GM23248 (cell line): ENCODE measurements around the gene SGSM1. TPM values are rescaled to one million over a fixed set of nuclear protein-coding genes. Genes with fewer than 3 reads are reported as not detected.

Source experiments
- DNase-seq: peaks from one replicate; pipeline ENCODE4 v3.0.0-alpha.2; 2015
- H2AFZ ChIP-seq: fragments of 200-600 bp; sonication (generic); 2 replicates; pipeline ENCODE4 v1.6.1; 2016; ENCODE audit warnings: antibody characterized with exemption
- H3F3A ChIP-seq: fragments of 200-600 bp; sonication (generic); 2 replicates; pipeline ENCODE4 v1.6.1; 2016; ENCODE audit warnings: mild to moderate bottlenecking, antibody characterized with exemption, mixed run types; ENCODE audit not compliant: insufficient read depth
- H3K27ac ChIP-seq: fragments of 200-600 bp; sonication (generic); 2 replicates; pipeline ENCODE4 v1.5.1; 2016; ENCODE audit warnings: mild to moderate bottlenecking
- H3K27me3 ChIP-seq: fragments of 200-600 bp; sonication (generic); replicated peaks from 2 replicates; pipeline ENCODE4 v1.6.1; 2016; ENCODE audit warnings: mild to moderate bottlenecking; ENCODE audit not compliant: insufficient read depth
- H3K36me3 ChIP-seq: fragments of 200-600 bp; sonication (generic); 2 replicates; pipeline ENCODE4 v1.6.1; 2016; ENCODE audit warnings: low read depth, mild to moderate bottlenecking
- H3K4me1 ChIP-seq: fragments of 200-600 bp; sonication (generic); 2 replicates; pipeline ENCODE4 v1.6.1; 2016; ENCODE audit warnings: mild to moderate bottlenecking; ENCODE audit not compliant: insufficient read depth
- H3K4me2 ChIP-seq: fragments of 200-600 bp; sonication (generic); one replicate; pipeline ENCODE4 v1.6.1; 2016; ENCODE audit warnings: mild to moderate bottlenecking; ENCODE audit not compliant: unreplicated experiment
- H3K4me3 ChIP-seq: fragments of 200-600 bp; sonication (generic); 2 replicates; pipeline ENCODE4 v1.5.1; 2016; ENCODE audit warnings: mild to moderate bottlenecking
- H3K79me2 ChIP-seq: fragments of 200-600 bp; sonication (generic); 2 replicates; pipeline ENCODE4 v1.6.1; 2016; ENCODE audit warnings: mild to moderate bottlenecking; ENCODE audit not compliant: insufficient read depth
- H3K9ac ChIP-seq: fragments of 200-600 bp; sonication (generic); 2 replicates; pipeline ENCODE4 v1.6.1; 2016; ENCODE audit warnings: mild to moderate bottlenecking
- H3K9me2 ChIP-seq: fragments of 200-600 bp; sonication (generic); 2 replicates; pipeline ENCODE4 v1.6.1; 2016; ENCODE audit warnings: mixed run types, mild to moderate bottlenecking, moderate library complexity; ENCODE audit not compliant: insufficient read depth
- H3K9me3 ChIP-seq: fragments of 200-600 bp; sonication (generic); one replicate; pipeline ENCODE4 v1.6.1; 2017; ENCODE audit warnings: low read depth
- H4K20me1 ChIP-seq: fragments of 200-600 bp; sonication (generic); 2 replicates; pipeline ENCODE4 v1.6.0; 2016; ENCODE audit not compliant: insufficient read depth
- EZH2 ChIP-seq: fragments of 200-600 bp; sonication (generic); IDR thresholded peaks from 2 replicates; pipeline ENCODE4 v1.6.1; 2018; ENCODE audit warnings: antibody characterized with exemption, mild to moderate bottlenecking; ENCODE audit not compliant: insufficient read depth, poor library complexity, severe bottlenecking
- EZH2phosphoT487 ChIP-seq: fragments of 200-600 bp; sonication (generic); IDR thresholded peaks from 2 replicates; pipeline ENCODE4 v1.6.1; 2018; ENCODE audit warnings: antibody characterized with exemption, moderate library complexity, mild to moderate bottlenecking, low read depth; ENCODE audit not compliant: insufficient read depth
- WGBS, 2 experiments: methylation state at CpG; one replicate each; pipeline ENCODE4 v1.1.6; 2015 to 2017; ENCODE audit warnings: low lambda C conversion rate in 2 of 2, low coverage in 1 of 2; ENCODE audit errors: missing lambda C conversion rate in 2 of 2; 5-methylcytosine and 5-hydroxymethylcytosine counted together
- in situ Hi-C: fragments of 300-500 bp; cut with MboI; formaldehyde crosslinking; loops from 2 replicates; pipeline ENCODE4 v1.15.0; 2020
- polyA plus RNA-seq: library from polyadenylated mRNA; unstranded; fragments of >200 nt; fragmentation: Nextera tagmentation; extraction: Ambion mirVana; gene quantifications from 2 replicates; pipeline ENCODE4 v1.2.1, GENCODE V29; 2016
- total RNA-seq: library from RNA; depleted of rRNA; stranded (reverse); fragments of >200 nt; shearing (Covaris generic); gene quantifications from 2 replicates; pipeline ENCODE4 v1.2.3, GENCODE V29; 2014; rRNA removed

Gene SGSM1
- total RNA-seq (not detected in 2 replicates), polyA plus RNA-seq (not detected in 2 replicates)

GRCh38 chr22:24805790-24806662 is at the start of gene SGSM1:
SGSM1 (plus strand) TSS chr22:24806211; CDS start chr22:24806326, 115 bp downstream.
- H3K79me2 ChIP-seq: no peaks in the 10 kb centered on the region
- H3K27ac ChIP-seq: no peak within 1 kb of the TSS
- H3K4me3 ChIP-seq: peak within 1 kb of the TSS; percentile 64
- no peaks in the 10 kb centered on the region for H3K9me2 ChIP-seq
- peak; percentile 72 for DNase-seq
- peaks cover 3% of the 10 kb centered on the region; the same call in 1 of the 2 replicates for H3K27me3 ChIP-seq
- H3K9ac ChIP-seq: no peak within 1 kb of the TSS
- in situ Hi-C loops: no loop called here
- no peaks in the 10 kb centered on the region for H3K36me3 ChIP-seq
- H4K20me1 ChIP-seq: no peaks in the 10 kb centered on the region
- no peak for TF ChIP-seq EZH2phosphoT487
- TF ChIP-seq EZH2: no peak
- peak within 1 kb of the TSS; percentile 76 for H2AFZ ChIP-seq
- H3K4me1 ChIP-seq: no peaks in the 10 kb centered on the region
- peak within 1 kb of the TSS; percentile 67 for H3K4me2 ChIP-seq
- no peaks in the 10 kb centered on the region for H3K9me3 ChIP-seq
- 4% methylated on average over 50 to 53 of the region's 80 CpGs for WGBS, 2 experiments
- no peaks in the 10 kb centered on the region for H3F3A ChIP-seq

DNA sequence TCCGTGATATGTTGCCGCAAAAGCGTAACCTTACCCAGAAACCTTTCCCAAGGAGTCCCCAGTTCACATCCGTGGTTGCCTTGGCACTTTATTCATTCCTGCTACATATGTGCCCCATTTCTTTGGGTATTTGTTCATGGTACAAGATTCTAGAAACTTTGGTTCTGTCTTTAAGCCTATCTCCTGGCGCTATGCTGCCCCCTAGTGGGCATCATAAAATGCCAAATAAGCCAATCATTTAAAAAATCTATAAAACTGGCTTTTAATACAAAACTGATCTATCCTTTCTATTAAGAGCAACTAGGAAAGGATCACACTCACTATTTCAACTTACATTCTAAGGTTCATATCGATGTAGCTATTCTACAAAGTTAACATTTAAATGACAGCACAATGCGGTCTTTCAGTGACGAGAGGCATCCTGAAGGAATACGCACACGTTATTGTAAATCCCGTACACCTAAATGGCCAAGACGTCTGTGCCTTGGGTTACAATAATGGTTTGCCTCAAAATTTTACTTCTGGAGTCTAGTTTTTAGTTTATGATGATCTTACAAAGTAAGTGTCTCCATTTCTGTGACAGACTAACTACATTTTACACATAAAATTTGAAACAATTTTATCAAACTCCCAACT is 47.7 kb upstream of the SGSM1 start:
- Histone ChIP-seq H3K27ac (no peak overlapping the region), H3K9ac (no peak overlapping the region), H3K27me3 (peaks cover 46% of the 10 kb centered on the region), H3K4me2 (no peak overlapping the region), H3F3A (no peaks in the 10 kb centered on the region), H3K79me2 (no peaks in the 10 kb centered on the region), H3K9me3 (no peaks in the 10 kb centered on the region), H3K36me3 (no peaks in the 10 kb centered on the region), H4K20me1 (no peaks in the 10 kb centered on the region), H3K4me3 (no peak overlapping the region), H3K9me2 (no peaks in the 10 kb centered on the region), H3K4me1 (no peaks in the 10 kb centered on the region), H2AFZ (no peak overlapping the region)
- TF ChIP-seq EZH2phosphoT487: no peak
- TF ChIP-seq EZH2: no peak
- in situ Hi-C loops: no loop called here
- DNase-seq: peak; percentile 66
- 52 to 58% methylated on average over 12 of the region's 12 CpGs for WGBS, 2 experiments

DNA sequence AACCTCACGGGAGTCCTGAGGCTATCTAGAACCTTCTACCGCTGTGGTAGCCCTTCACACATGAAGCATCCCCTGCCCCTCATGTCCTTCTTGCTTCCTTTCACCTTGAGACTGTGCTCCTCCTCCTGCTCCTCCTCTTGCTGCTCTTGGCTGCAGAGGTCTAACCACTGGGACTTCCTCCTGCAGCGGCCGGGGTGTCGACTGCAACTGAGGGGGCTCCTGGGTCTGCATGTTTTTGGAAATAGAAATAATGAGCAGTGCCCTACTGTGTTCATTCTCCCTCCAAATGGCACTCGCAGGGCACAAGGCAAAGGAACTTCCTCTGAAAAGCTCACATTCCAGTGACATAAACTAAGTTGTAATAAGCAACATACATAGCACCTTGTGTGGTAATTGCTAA is 46.2 kb upstream of the SGSM1 start:
- Histone ChIP-seq H3K4me1 (no peaks in the 10 kb centered on the region), H3K9me2 (no peaks in the 10 kb centered on the region), H3K27ac (no peak overlapping the region), H3K4me3 (no peak overlapping the region), H2AFZ (no peak overlapping the region), H3K36me3 (no peaks in the 10 kb centered on the region), H3K79me2 (no peaks in the 10 kb centered on the region), H3F3A (no peaks in the 10 kb centered on the region), H4K20me1 (no peaks in the 10 kb centered on the region), H3K9ac (no peak overlapping the region), H3K9me3 (no peaks in the 10 kb centered on the region), H3K4me2 (no peak overlapping the region), H3K27me3 (peaks cover 41% of the 10 kb centered on the region)
- 36 to 40% methylated on average over 6 of the region's 6 CpGs for WGBS, 2 experiments
- in situ Hi-C loops: no loop called here
- TF ChIP-seq EZH2 (no peak), EZH2phosphoT487 (no peak)
- DNase-seq: no peak

DNA sequence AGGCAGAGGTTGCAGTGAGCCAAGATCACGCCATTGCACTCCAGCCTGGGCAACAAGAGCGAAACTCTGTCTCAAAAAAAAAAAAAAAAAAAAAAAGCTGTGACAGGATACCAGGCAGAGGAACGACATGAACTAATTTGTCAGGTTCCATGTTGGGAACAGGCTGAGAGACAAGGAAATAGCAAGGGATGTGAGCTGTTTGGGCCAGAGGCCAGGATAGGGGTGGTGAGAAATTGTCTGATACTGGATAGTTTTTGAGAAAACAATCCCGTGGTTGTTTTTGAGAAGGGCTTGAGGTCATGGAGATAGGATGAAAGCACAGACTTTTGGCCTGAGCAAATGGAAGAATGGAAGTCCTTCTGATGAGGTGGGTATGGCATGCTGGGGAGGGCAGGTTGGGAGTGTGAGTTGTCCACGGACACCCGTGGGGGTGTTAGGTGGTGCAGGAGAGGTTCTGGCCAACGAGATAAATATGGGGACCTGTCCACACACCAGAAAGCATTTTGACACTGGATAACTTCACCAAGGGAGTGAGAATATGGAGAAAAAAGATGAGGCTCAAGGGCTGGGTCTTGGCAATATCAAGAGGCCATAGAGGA is 45.2 kb upstream of the SGSM1 start:
- Histone ChIP-seq H3K4me3 (no peak overlapping the region), H3K79me2 (no peaks in the 10 kb centered on the region), H2AFZ (no peak overlapping the region), H3K36me3 (no peaks in the 10 kb centered on the region), H3K27ac (no peak overlapping the region), H3K9me3 (no peaks in the 10 kb centered on the region), H3K4me2 (no peak overlapping the region), H3K9me2 (no peaks in the 10 kb centered on the region), H3F3A (no peaks in the 10 kb centered on the region), H3K9ac (no peak overlapping the region), H3K4me1 (no peaks in the 10 kb centered on the region), H4K20me1 (no peaks in the 10 kb centered on the region), H3K27me3 (peaks cover 37% of the 10 kb centered on the region)
- 27 to 35% methylated on average over 7 of the region's 7 CpGs for WGBS, 2 experiments
- DNase-seq: no peak
- in situ Hi-C loops: no loop called here
- TF ChIP-seq EZH2 (no peak), EZH2phosphoT487 (no peak)
